ENCODE measurements around the gene SHC2.

The SHC2 gene

DNA sequence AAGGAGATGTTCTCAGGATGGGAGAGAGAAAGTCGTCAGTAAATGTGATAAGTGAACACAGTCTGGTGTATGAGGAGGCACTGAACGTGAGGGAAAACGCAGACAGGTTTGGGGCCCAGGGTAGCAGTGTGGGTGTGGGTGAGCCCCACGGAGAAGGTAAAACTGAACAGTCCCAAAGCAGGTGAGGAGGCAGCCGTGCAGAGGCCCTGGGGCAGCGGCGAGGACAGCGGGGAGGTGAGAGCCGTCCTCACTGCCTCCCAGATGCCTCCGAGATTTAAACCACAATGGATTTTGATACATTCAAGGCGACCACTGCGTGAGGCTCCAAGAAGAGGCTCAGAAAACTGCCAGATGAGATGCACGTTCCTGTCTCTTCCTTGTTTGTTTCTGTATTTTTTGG is 14.5 kb upstream of the SHC2 start:
- TF ChIP-seq, protein P1, sequence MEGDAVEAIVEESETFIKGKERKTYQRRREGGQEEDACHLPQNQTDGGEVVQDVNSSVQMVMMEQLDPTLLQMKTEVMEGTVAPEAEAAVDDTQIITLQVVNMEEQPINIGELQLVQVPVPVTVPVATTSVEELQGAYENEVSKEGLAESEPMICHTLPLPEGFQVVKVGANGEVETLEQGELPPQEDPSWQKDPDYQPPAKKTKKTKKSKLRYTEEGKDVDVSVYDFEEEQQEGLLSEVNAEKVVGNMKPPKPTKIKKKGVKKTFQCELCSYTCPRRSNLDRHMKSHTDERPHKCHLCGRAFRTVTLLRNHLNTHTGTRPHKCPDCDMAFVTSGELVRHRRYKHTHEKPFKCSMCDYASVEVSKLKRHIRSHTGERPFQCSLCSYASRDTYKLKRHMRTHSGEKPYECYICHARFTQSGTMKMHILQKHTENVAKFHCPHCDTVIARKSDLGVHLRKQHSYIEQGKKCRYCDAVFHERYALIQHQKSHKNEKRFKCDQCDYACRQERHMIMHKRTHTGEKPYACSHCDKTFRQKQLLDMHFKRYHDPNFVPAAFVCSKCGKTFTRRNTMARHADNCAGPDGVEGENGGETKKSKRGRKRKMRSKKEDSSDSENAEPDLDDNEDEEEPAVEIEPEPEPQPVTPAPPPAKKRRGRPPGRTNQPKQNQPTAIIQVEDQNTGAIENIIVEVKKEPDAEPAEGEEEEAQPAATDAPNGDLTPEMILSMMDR (IDR thresholded peaks at IDR 0.05; ENCODE audit: borderline replicate concordance, control extremely low read depth, extremely low read depth, insufficient read depth, missing control alignments) = no peak
- in situ Hi-C loops (cut with MboI; ENCODE audit: low sequenced_read_pairs, unreplicated experiment) = no loop called here
- DNase-seq (ENCODE audit: low spot score) = no peak

DNA sequence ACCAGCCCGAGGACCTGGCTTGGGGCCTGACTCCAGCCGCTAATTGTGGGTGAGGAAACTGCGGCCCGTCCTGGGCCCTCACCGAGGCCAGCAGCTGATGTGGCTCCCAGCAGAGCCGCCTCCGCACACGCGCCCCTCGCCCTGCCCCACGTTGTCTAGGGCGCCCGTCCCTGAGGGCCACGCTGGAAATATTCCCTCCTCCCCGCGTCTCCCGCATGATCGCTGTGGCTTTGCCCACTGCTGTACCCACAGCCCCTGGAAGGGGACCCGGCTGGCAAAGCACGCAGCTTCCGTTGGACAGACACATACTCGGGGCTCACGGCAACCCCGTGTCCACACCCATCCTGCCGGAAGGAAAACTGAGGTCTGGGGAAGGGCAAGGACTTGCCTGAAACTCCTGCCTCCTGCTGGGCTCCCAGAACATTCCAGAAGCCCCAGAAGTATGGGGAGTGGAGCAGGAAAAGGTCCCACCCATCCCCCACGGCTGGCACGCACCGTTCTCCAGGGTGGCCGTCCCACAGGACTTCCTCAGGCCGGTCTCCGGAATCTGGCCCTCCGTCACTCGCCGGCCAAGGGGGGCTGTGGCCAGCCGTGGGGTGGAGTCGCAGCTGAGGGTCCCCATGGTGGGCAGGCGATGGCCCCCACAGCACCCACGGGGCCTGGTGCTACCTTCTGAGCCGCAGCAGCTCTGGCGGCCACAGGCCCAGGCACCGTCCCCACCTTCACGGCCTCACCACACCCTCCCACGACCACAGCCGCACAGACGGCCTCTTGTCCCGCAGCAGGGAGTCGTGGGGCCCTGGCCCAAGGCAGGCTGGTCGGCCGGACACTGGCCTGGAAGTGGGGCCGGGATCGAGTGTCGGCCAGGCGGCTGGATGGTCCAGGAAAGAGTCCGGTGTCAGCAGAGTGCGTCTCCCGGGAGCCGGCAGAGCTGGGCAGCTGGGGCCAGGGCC is 13.6 kb upstream of the SHC2 start:
- TF ChIP-seq, protein P1 (IDR thresholded peaks at IDR 0.05; ENCODE audit: borderline replicate concordance, control extremely low read depth, extremely low read depth, insufficient read depth, missing control alignments) = no peak
- in situ Hi-C loops (cut with MboI; ENCODE audit: low sequenced_read_pairs, unreplicated experiment) = no loop called here
- no peak for DNase-seq (ENCODE audit: low spot score)

DNA sequence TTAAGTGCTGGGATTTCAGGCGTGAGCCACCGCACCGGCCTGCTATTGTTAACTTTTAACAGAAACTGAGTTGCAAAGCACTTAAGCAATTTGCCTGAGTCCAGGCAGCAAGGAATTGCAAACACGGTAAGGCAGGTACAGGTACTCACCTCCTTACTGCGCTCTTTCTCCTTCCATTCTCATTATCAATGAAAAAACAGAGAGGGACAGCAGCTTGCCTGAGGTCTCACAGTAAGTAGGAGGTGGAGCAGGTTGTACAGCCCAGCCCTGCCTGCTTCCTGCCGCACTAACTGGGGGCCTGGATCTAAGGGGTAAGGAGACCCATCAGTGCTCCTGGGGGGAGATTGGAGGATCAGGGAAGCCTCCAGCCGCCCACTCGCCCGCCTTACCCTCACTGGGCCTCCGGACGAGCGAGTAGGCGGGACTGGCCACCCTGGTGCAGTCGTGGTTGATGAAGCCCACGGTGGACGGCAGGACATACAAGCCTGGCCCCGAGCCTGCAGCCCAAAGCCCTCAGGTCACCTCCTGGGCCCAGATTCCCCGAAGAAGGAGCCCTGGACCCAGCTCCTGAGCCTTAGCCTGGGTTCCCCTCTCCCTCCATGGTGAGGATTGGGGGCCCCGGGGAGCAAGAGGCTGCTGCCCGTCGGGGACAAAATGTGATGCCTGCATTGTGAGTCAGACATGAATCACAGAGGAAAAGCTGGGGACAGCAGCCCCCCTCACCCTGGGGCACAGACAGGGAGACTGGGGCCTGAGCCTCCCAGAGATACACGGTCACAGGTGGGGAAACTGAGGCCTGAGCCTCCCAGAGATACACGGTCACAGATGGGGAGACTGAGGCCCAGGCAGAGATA is 11.4 kb upstream of the SHC2 start:
- in situ Hi-C loops (cut with MboI; ENCODE audit: low sequenced_read_pairs, unreplicated experiment) = no loop called here
- TF ChIP-seq, protein P1 (IDR thresholded peaks at IDR 0.05; ENCODE audit: borderline replicate concordance, control extremely low read depth, extremely low read depth, insufficient read depth, missing control alignments) = no peak
- no peak for DNase-seq (ENCODE audit: low spot score)

DNA sequence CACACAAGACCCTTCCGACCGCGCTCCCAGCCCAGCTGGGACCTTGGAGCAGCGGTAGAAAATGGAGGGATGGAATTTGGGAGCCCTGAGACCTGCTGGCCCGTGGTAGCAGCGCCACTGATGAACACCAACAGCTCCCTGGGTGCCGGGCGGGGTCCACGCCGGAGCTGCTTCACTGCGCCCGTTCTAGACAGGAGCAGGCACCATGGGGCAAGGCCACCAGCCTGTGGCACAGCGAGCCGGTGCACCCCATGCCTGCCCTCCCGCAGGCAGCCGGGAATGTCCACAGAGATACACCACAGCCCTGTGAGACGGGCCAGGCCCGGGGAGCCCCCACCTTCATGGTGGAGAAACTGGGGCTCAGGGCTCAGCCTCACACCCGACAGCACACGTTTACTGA is 9.9 kb upstream of the SHC2 start:
- TF ChIP-seq, protein P1 (IDR thresholded peaks at IDR 0.05; ENCODE audit: borderline replicate concordance, control extremely low read depth, extremely low read depth, insufficient read depth, missing control alignments) = no peak
- no peak for DNase-seq (ENCODE audit: low spot score)
- in situ Hi-C loops (cut with MboI; ENCODE audit: low sequenced_read_pairs, unreplicated experiment) = no loop called here

DNA sequence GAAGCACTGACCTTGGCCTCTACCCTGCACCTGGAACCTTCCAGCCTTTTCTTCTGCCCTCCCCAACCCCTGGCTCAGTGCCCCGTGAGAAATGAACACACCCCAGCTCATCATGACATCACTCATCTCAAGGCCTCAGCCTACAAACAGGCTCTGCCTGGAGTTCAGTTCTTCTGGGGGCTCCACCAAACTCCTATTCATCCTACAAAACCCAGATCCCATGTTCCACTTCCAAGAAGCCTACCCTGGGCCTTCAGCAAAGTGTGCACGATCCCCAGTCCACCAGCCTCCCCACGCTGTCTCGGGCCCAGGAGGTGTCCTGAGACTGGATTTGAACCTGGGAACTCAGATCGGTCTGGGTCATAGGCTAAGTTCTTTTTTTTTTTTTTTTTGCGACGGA is 9.0 kb upstream of the SHC2 start:
- no peak for DNase-seq (ENCODE audit: low spot score)
- in situ Hi-C loops (cut with MboI; ENCODE audit: low sequenced_read_pairs, unreplicated experiment) = no loop called here
- TF ChIP-seq, protein P1 (IDR thresholded peaks at IDR 0.05; ENCODE audit: borderline replicate concordance, control extremely low read depth, extremely low read depth, insufficient read depth, missing control alignments) = no peak

DNA sequence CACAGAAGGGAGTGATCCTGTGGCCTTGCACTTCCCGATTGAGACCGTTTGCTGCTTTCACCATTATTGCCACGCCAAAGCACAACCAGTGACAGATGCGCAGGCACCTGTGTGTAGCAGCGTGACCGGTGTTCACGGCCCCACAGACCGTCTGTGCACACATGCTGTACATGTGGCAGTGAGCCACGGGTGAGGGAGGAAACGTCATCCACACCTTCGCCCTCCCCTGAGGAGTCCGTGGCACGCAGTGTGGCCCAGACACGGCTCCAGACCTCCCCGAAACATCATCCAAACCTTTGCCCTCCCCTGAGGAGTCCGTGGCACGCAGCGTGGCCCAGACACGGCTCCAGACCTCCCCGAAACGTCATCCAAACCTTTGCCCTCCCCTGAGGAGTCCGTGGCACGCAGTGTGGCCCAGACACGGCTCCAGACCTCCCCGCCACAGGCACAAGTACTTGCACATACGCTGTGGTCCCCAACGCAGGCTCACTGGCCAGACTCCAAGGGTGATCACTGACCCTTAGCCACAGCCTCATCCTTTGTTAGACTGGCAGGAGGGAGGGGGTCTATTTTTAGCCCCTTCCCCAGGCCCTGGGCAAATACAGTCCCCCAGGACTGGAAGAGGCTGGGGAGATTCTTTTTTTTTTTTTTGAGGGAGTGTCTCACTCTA is 7.9 kb upstream of the SHC2 start:
- in situ Hi-C loops (cut with MboI; ENCODE audit: low sequenced_read_pairs, unreplicated experiment) = no loop called here
- DNase-seq (ENCODE audit: low spot score) = no peak

More for the DNA sequence above, 7.9 kb upstream of the SHC2 start:
- TF ChIP-seq, protein P1 (IDR thresholded peaks at IDR 0.05; ENCODE audit: borderline replicate concordance, control extremely low read depth, extremely low read depth, insufficient read depth, missing control alignments) = no peak

Data from GM13976 (cell line).